NB4 (cell line): ENCODE data around the gene RABEP2.

ENCODE experiments used
- DNase-seq: peaks from one replicate; pipeline ENCODE4 v3.0.0; 2010; ENCODE audit warnings: low read depth
- H3K4me3 ChIP-seq: one replicate; pipeline ENCODE4 v1.5.1; 2011; ENCODE audit warnings: mild to moderate bottlenecking, low read depth, low read length, moderate library complexity
- MYC ChIP-seq: IDR thresholded peaks from 2 replicates; pipeline ENCODE4 v1.6.1; 2011; ENCODE audit warnings: low read depth, low read length
- POLR2A ChIP-seq: IDR thresholded peaks from 2 replicates; pipeline ENCODE4 v1.6.1; 2011; ENCODE audit warnings: mild to moderate bottlenecking; ENCODE audit not compliant: insufficient read length; ENCODE audit errors: extremely low read depth
- TF ChIP-seq, protein P1 (sequence below): IDR thresholded peaks from one replicate; pipeline ENCODE4 v1.5.1; 2012; ENCODE audit warnings: low read depth, low read length
- TF ChIP-seq, protein P2 (sequence below): IDR thresholded peaks from 2 replicates; pipeline ENCODE4 v1.6.1; 2011; ENCODE audit warnings: low read depth, low read length

The RABEP2 gene

DNA sequence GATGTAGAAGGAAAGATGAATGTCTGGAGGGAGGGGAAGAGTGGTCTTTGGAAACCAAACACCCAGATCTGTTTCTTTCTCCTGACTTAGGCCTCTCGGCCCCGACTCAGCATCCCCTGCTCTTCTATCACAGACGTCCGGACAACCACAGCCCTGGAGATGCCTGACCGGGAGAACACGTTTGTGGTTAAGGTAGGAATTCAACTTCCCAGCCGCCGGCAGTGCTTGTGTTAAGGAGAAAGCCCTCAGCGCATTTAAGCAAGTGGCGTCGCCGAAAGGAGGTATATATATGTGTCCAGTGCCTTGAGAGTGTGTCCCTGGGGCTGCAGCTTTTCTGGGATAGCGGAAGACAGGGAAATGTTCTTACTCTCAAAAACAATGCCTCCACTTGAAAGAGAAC lies 57.8 kb downstream of the RABEP2 start:
- TF ChIP-seq, protein P1, sequence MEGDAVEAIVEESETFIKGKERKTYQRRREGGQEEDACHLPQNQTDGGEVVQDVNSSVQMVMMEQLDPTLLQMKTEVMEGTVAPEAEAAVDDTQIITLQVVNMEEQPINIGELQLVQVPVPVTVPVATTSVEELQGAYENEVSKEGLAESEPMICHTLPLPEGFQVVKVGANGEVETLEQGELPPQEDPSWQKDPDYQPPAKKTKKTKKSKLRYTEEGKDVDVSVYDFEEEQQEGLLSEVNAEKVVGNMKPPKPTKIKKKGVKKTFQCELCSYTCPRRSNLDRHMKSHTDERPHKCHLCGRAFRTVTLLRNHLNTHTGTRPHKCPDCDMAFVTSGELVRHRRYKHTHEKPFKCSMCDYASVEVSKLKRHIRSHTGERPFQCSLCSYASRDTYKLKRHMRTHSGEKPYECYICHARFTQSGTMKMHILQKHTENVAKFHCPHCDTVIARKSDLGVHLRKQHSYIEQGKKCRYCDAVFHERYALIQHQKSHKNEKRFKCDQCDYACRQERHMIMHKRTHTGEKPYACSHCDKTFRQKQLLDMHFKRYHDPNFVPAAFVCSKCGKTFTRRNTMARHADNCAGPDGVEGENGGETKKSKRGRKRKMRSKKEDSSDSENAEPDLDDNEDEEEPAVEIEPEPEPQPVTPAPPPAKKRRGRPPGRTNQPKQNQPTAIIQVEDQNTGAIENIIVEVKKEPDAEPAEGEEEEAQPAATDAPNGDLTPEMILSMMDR, result no peak
- TF ChIP-seq, protein P2, sequence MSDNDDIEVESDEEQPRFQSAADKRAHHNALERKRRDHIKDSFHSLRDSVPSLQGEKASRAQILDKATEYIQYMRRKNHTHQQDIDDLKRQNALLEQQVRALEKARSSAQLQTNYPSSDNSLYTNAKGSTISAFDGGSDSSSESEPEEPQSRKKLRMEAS, result no peak
- TF ChIP-seq MYC (no peak), POLR2A (no peak)
- no peak for DNase-seq

DNA sequence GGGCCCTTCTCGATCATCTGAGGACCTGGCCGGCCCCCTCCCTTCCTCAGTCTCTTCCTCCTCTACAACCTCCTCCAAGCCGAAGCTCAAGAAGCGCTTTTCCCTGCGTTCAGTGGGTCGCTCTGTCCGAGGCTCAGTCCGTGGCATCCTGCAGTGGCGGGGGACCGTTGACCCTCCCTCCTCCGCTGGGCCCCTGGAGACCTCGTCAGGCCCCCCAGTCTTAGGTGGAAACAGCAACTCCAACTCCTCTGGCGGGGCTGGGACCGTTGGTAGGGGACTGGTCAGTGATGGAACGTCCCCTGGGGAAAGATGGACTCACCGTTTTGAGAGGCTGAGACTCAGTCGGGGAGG lies 58.6 kb downstream of the RABEP2 start:
- TF ChIP-seq POLR2A, result no peak
- TF ChIP-seq, protein P1, result no peak
- no peak for TF ChIP-seq MYC
- TF ChIP-seq, protein P2, result no peak
- H3K4me3 ChIP-seq, result no peak overlapping the region
- DNase-seq, result no peak

More for the DNA sequence above, 57.8 kb downstream of the RABEP2 start:
- no peak overlapping the region for H3K4me3 ChIP-seq

DNA sequence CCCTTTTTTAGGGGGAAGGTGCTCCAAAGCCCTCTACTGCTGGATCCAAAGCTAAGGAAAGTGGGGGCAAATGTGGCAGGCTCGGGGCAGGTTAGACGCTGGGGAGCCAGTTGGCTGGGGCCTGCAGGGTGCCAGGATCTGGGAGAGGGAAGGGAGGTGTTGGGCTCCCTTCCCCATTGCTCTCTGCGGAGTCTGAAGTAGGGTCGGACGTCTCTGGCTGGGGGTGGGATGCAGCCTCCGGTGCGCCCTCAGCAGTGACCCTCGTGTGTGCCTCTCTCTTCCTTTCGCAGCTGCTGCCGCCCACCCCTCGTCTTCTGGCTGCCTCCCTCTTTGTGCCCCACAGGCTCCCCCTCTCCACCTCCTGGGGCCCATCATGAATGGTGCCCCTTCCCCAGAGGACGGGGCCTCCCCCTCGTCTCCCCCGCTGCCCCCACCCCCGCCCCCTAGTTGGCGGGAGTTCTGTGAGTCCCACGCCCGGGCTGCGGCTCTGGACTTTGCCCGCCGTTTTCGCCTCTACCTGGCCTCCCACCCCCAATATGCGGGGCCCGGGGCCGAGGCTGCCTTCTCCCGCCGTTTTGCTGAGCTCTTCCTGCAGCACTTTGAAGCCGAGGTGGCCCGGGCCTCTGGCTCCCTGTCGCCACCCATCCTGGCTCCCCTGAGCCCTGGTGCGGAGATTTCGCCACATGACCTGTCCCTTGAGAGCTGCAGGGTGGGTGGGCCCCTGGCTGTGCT lies 59.1 kb downstream of the RABEP2 start:
- TF ChIP-seq MYC (no peak), POLR2A (no peak)
- TF ChIP-seq, protein P1, result no peak
- TF ChIP-seq, protein P2, result no peak
- DNase-seq, result no peak
- H3K4me3 ChIP-seq, result no peak overlapping the region

DNA sequence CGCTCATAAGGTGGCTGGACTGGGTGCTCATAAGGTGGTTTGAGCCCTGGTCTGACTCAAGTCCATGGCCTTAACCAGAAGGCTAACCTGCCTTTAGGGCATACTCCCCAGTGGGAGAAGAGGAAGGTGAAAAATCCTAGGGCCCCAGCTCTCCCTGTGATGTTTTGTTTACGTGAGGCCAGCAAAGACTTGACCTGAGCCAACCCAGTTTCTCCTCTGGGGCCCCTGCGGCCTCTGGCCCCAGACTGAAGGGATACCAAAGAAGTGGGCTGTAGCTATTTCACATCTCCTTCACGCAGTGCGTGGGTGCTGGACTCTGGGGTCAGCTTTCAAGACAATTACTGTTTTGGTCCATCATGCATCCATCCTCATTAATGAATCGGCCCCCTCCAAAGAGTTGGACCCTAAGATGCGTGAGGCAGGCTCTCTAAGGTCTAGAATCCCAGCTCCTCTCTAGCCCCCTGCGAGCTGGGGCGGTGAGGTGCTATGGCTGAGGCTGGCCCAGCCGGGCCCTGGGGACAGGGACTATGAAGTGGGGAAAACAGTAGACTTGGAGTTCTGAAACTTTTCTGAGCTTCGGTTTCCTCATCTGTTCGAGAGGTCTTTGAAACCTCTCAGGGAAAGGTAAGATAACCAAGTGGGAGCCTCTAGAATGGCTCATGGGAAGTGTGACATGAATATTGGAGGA lies 59.9 kb downstream of the RABEP2 start:
- DNase-seq, result no peak
- H3K4me3 ChIP-seq, result peak overlapping the region; percentile 93

DNA sequence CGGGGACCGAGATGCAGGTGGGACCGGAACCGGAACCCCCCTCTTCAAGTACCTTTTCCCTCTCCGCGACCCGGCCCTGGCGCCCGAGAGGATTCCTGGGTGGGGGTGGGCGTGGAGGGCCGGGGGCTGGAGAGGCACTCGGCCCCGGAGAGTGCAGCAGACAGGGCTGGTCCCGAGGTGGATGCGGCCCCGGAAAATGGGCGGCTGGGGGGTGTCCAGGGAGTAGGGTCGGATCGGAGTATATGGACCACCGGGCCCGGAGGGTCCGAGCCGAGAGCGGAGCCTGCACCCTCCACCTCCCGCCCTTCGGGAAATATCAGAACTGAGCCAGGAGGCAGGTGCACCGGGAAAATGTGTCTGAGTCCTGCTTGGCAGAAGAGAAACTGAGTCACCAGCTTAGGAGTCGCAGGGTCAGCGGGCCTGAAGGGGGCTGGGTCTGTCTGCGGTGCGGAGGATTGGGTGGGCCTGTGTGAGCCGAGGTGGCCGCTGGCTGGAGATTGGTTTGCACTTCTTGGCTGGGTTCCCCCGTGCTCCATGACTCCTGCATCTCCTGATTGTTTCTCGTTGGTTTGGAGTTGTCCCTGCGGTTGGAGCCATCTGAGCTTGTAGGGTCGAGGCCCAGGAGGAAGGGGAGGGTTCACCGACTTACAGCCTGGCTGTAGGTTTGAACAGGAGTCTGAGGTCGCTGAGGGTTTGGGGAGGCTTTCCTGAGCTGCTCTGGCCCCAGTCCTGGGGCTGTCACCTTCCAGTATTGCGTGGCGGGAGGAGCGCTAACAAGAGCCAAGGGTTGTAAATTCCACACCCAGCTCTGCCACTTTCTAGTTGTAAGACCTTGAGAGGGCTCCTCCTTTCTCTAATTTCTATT lies 60.9 kb downstream of the RABEP2 start:
- DNase-seq, result peak; percentile 35
- peak overlapping the region; percentile 93 for H3K4me3 ChIP-seq
- TF ChIP-seq, protein P2, result no peak
- TF ChIP-seq, protein P1, result no peak
- TF ChIP-seq POLR2A (no peak), MYC (no peak)

More for the DNA sequence above, 59.9 kb downstream of the RABEP2 start:
- TF ChIP-seq, protein P1, result no peak
- TF ChIP-seq MYC (no peak), POLR2A (no peak)
- TF ChIP-seq, protein P2, result no peak
